ENCODE results near the gene GALNTL6. TPM values are rescaled to one million over a fixed set of nuclear protein-coding genes. Genes with fewer than 3 reads are reported as not detected.

GALNTL6 gene
- total and polyA plus RNA-seq, 9 of the 15 experiments (the other 6 are each of a cell fraction or from before 2014, with no cell fraction given), result 0.18 to 0.50 (median 0.29) TPM

GRCh38 chr4:172750910-172751309 is 937.7 kb downstream of the GALNTL6 start:
- ATAC-seq (no peak), DNase-seq (ENCODE audit: extremely low read depth in 1 of 4, low spot score in 3 of 4) (no peak)
- no TSS peak for BruUV-seq (replicated peaks)
- TF ChIP-seq CREM (IDR thresholded peaks at IDR 0.05; ENCODE audit: low read depth) (no peak), AFF4 (CRISPR knock-in tag; IDR thresholded peaks at IDR 0.05) (no peak), MEIS2 (IDR thresholded peaks at IDR 0.05; ENCODE audit: partially characterized antibody) (no peak), TEAD4 (IDR thresholded peaks at IDR 0.05; ENCODE audit: low read length) (no peak), TEAD4 (CRISPR knock-in tag; IDR thresholded peaks at IDR 0.05; ENCODE audit: borderline replicate concordance) (no peak), DACH1 (IDR thresholded peaks at IDR 0.05; ENCODE audit: partially characterized antibody) (no peak), DLX4 (CRISPR knock-in tag; IDR thresholded peaks at IDR 0.05) (no peak), ZNF696 (CRISPR knock-in tag; conservative IDR thresholded peaks at IDR 0.05) (no peak), CAMTA2 (CRISPR knock-in tag; conservative IDR thresholded peaks at IDR 0.05) (no peak), POU5F1 (IDR thresholded peaks at IDR 0.05; ENCODE audit: borderline replicate concordance, low read depth, low read length, partially characterized antibody) (no peak), STAT5B (CRISPR knock-in tag; IDR thresholded peaks at IDR 0.05) (no peak), TARDBP (IDR thresholded peaks at IDR 0.05) (no peak), E4F1 (CRISPR knock-in tag; IDR thresholded peaks at IDR 0.05; ENCODE audit: borderline replicate concordance) (no peak), TSC22D4 (tag; IDR thresholded peaks at IDR 0.05) (no peak), FOXP4 (CRISPR knock-in tag; IDR thresholded peaks at IDR 0.05; ENCODE audit: borderline replicate concordance) (no peak), PML (IDR thresholded peaks at IDR 0.05; ENCODE audit: low read length) (no peak)

More at GRCh38 chr4:172750910-172751309, 937.7 kb downstream of the GALNTL6 start:
- WGBS (ENCODE audit: insufficient coverage, low coverage, missing lambda C conversion rate), result 0% methylated on average over 1 of the region's 1 CpG
- Histone ChIP-seq H3K9ac (ENCODE audit: insufficient read depth in 1 of 2, low read depth in 2 of 2, low read length in 2 of 2) (no peak overlapping the region), H3K27ac (ENCODE audit: extremely low read depth, low read depth, low read length) (no peak overlapping the region), H3K79me2 (ENCODE audit: control insufficient read depth, insufficient read depth, low read length) (no peaks in the 10 kb centered on the region), H2AFZ (ENCODE audit: low read depth, low read length) (no peak overlapping the region), H3K4me3 (no peak overlapping the region), H3K36me3 (ENCODE audit: control insufficient read depth, insufficient read depth, low read length) (no peaks in the 10 kb centered on the region), H4K20me1 (replicated peaks; ENCODE audit: control insufficient read depth, insufficient read depth, low read length) (no peaks in the 10 kb centered on the region), H3K4me2 (ENCODE audit: insufficient read depth, low read length) (no peak overlapping the region), H3K9me3 (replicated peaks; ENCODE audit: control insufficient read depth, insufficient read depth, low read depth, low read length) (peaks cover 2% of the 10 kb centered on the region; the same call in 1 of the 2 replicates), H3K4me1 (replicated peaks in 1 of 2; ENCODE audit: control insufficient read depth in 2 of 2, insufficient read depth in 2 of 2, low read length in 2 of 2) (no peaks in the 10 kb centered on the region), H3K9me1 (ENCODE audit: control insufficient read depth, insufficient read depth, low read length) (no peaks in the 10 kb centered on the region), H3K27me3 (ENCODE audit: control insufficient read depth in 2 of 2, insufficient read depth in 2 of 2, low read length in 2 of 2) (no peaks in the 10 kb centered on the region)
- intact Hi-C loops (cut with micrococcal nuclease), result no loop called here
- no peak for FAIRE-seq
- in situ Hi-C loops (cut with MboI), result no loop called here
- CTCF ChIA-PET (ENCODE audit: low intra/inter-chr PET ratio), result interaction anchor here (0.6 kb wide), 1 partner anchor 14 kb away, joined by 3 read pairs; no protein-coding TSS in a partner anchor
- POLR2A ChIA-PET, result no interaction called here

Measured in K562 (cell line).